GM12878 (cell line): ENCODE results near the gene HNRNPM. TPM values are rescaled to one million over a fixed set of nuclear protein-coding genes. Genes with fewer than 3 reads are reported as not detected.

Experiments
- ATAC-seq: fragments of 200-7000 bp; cut with Tn5 transposase; 3 replicates; pipeline ENCODE4 v1.9.1; 2020; ENCODE audit warnings: mild to moderate bottlenecking, moderate library complexity
- BruUV-seq: library from RNA; stranded (reverse); fragments of 400-500 nt; replicated peaks from 2 replicates; lab custom pipeline; 2021; lab: Mats Ljungman, UMichigan
- CTCF ChIA-PET: fragments of 300-600 bp; sonication (Branson Sonifier 250); formaldehyde crosslinking; extraction: SDS; loops from one replicate; lab custom pipeline; 2021; ENCODE audit warnings: inconsistent platforms; lab: Yijun Ruan, JAX
- POLR2A ChIA-PET: fragments of 350-600 bp; formaldehyde crosslinking; extraction: SDS; loops from one replicate; lab custom pipeline; 2021; ENCODE audit warnings: inconsistent platforms; lab: Charles Lee
- RAD21 ChIA-PET: fragments of 300-600 bp; sonication (Branson Sonifier 250); formaldehyde crosslinking; loops from one replicate; lab custom pipeline; 2023; ENCODE audit warnings: antibody characterized with exemption; ENCODE audit not compliant: unreplicated experiment; lab: Charles Lee
- SMC1A ChIA-PET: fragments of 300-600 bp; sonication (Branson Sonifier 250); formaldehyde crosslinking; loops from one replicate; lab custom pipeline; 2023; ENCODE audit not compliant: unreplicated experiment, uncharacterized antibody; lab: Charles Lee
- DNase-seq: peaks from one replicate; pipeline ENCODE4 v3.0.0-alpha.2; 2011; ENCODE audit warnings: low read depth, low spot score
- FAIRE-seq: peaks from 3 replicates; lab custom pipeline; 2011; peaks lifted over from hg19 to GRCh38; lab: Jason Lieb, UNC
- H2AFZ ChIP-seq: 2 replicates; pipeline ENCODE4 v1.6.0; 2011; ENCODE audit warnings: low read depth, low read length, control low read depth; ENCODE audit not compliant: control insufficient read depth
- H3K27ac ChIP-seq: 2 replicates; pipeline ENCODE4 v1.5.1; 2011; ENCODE audit warnings: control low read depth; ENCODE audit not compliant: control insufficient read depth, insufficient read depth
- H3K27me3 ChIP-seq, 2 experiments: replicated peaks in 1 of 2; 2 replicates each; pipeline versions ENCODE4 v1.6.0 to v1.6.1; 2011; ENCODE audit warnings: low read length in 1 of 2; ENCODE audit not compliant: control insufficient read depth in 2 of 2, insufficient read depth in 2 of 2
- H3K36me3 ChIP-seq, 2 experiments: 2 replicates each; pipeline ENCODE4 v1.5.1; 2011; ENCODE audit warnings: low read length in 1 of 2; ENCODE audit not compliant: control insufficient read depth in 2 of 2, insufficient read depth in 2 of 2
- H3K4me1 ChIP-seq: 2 replicates; pipeline ENCODE4 v1.6.1; 2011; ENCODE audit warnings: mild to moderate bottlenecking, low read length, moderate library complexity, mixed read lengths; ENCODE audit not compliant: control insufficient read depth, insufficient read depth
- H3K4me2 ChIP-seq: 2 replicates; pipeline ENCODE4 v1.6.0; 2011; ENCODE audit warnings: control low read depth; ENCODE audit not compliant: control insufficient read depth, insufficient read depth
- H3K4me3 ChIP-seq: fragments of 200-600 bp; sonication (generic); 2 replicates; pipeline ENCODE4 v1.5.1; 2016
- H3K79me2 ChIP-seq: 2 replicates; pipeline ENCODE4 v1.6.0; 2011; ENCODE audit warnings: low read length; ENCODE audit not compliant: control insufficient read depth, insufficient read depth
- H3K9ac ChIP-seq: 2 replicates; pipeline ENCODE4 v1.8.0; 2011; ENCODE audit warnings: low read length, control low read depth, mixed read lengths; ENCODE audit not compliant: control insufficient read depth, insufficient read depth
- H3K9me3 ChIP-seq: replicated peaks from 3 replicates; pipeline ENCODE4 v1.5.1; 2011; ENCODE audit warnings: mild to moderate bottlenecking, low read length; ENCODE audit not compliant: control insufficient read depth, insufficient read depth
- H4K20me1 ChIP-seq: 2 replicates; pipeline ENCODE4 v1.6.0; 2011; ENCODE audit not compliant: control insufficient read depth, insufficient read depth
- BRCA1 ChIP-seq: IDR thresholded peaks from 2 replicates; pipeline ENCODE4 v1.6.1; 2011; ENCODE audit warnings: low read depth, low read length, improper control_type of control experiment
- CHD1 ChIP-seq: IDR thresholded peaks from 2 replicates; pipeline ENCODE4 v1.6.1; 2012; ENCODE audit warnings: low read depth, low read length, improper control_type of control experiment
- CHD2 ChIP-seq: IDR thresholded peaks from 2 replicates; pipeline ENCODE4 v1.6.1; 2011; ENCODE audit warnings: low read depth, low read length, improper control_type of control experiment, borderline replicate concordance
- CREM ChIP-seq: IDR thresholded peaks from 2 replicates; pipeline ENCODE4 v1.6.1; 2014; ENCODE audit warnings: antibody characterized with exemption, low read depth
- DPF2 ChIP-seq: fragments of 450-650 bp; IDR thresholded peaks from 2 replicates; pipeline ENCODE4 v1.6.1; 2017; ENCODE audit warnings: mild to moderate bottlenecking
- E4F1 ChIP-seq: fragments of 450-650 bp; IDR thresholded peaks from 2 replicates; pipeline ENCODE4 v1.6.1; 2018; ENCODE audit warnings: borderline replicate concordance, mild to moderate bottlenecking; ENCODE audit not compliant: partially characterized antibody
- EZH2 ChIP-seq: IDR thresholded peaks from 2 replicates; pipeline ENCODE4 v1.6.1; 2012; ENCODE audit warnings: low read depth, mild to moderate bottlenecking, control low read depth, inconsistent platforms, low read length, borderline replicate concordance; ENCODE audit not compliant: control insufficient read depth
- MXI1 ChIP-seq: fragments of 150-350 bp; IDR thresholded peaks from 2 replicates; pipeline ENCODE4 v1.6.1; 2011; ENCODE audit warnings: low read depth, mild to moderate bottlenecking, inconsistent platforms, low read length, improper control_type of control experiment
- RB1 ChIP-seq: fragments of 450-650 bp; formaldehyde crosslinking; IDR thresholded peaks from 2 replicates; pipeline ENCODE4 v1.6.1; 2017; ENCODE audit warnings: mild to moderate bottlenecking, borderline replicate concordance
- SMC3 ChIP-seq: IDR thresholded peaks from 2 replicates; pipeline ENCODE4 v1.6.1; 2011; ENCODE audit warnings: low read length, improper control_type of control experiment, borderline replicate concordance
- TCF7 ChIP-seq: IDR thresholded peaks from 2 replicates; pipeline ENCODE4 v1.6.1; 2014; ENCODE audit warnings: antibody characterized with exemption, borderline replicate concordance
- WGBS: methylation state at CpG from one replicate; pipeline ENCODE4 v1.1.6; 2016; ENCODE audit warnings: low lambda C conversion rate; ENCODE audit not compliant: insufficient replicate concordance, insufficient coverage; ENCODE audit errors: missing lambda C conversion rate; 5-methylcytosine and 5-hydroxymethylcytosine counted together
- in situ Hi-C: fragments of 300-500 bp; cut with MboI; formaldehyde crosslinking; loops from 9 replicates; pipeline ENCODE4 v1.14.3; 2018; ENCODE audit warnings: mixed read lengths
- intact Hi-C: fragments of 100-400 bp; cut with micrococcal nuclease; formaldehyde crosslinking; loops from one replicate; pipeline ENCODE4 v1.14.2; 2022; ENCODE audit not compliant: unreplicated experiment
- polyA plus RNA-seq, 11 experiments: library from polyadenylated mRNA; depleted of rRNA in 4 of 11; unstranded in 6 of 11; stranded (reverse) in 5 of 11; fragments of >200 nt; fragmentation: Nextera tagmentation in 4 of 11; fragmentation: Illumina TruSeq in 1 of 11; extraction: Ambion mirVana in 4 of 11; extraction: Trizol in 1 of 11; gene quantifications; 1 replicate in 1 of 11; 2 replicates in 10 of 11; pipeline versions ENCODE4 v1.2.1 to v1.2.3, GENCODE V29; 2011 to 2016; ENCODE audit warnings: inconsistent platforms in 2 of 11, missing spikeins in 2 of 11, low read depth in 1 of 11
- total RNA-seq, 4 experiments: library from RNA; depleted of rRNA in 3 of 4; stranded (reverse); fragments of >200 nt in 3 of 4; fragmentation: Illumina TruSeq in 1 of 4; extraction: Trizol in 1 of 4; gene quantifications; 2 replicates each; pipeline versions ENCODE4 v1.2.1 to v1.2.3, GENCODE V29; 2013 to 2021
- TF ChIP-seq, protein P1 (sequence below): IDR thresholded peaks from 2 replicates; pipeline ENCODE4 v1.6.1; 2012; ENCODE audit warnings: low read depth, low read length, improper control_type of control experiment

HNRNPM gene
- total and polyA plus RNA-seq, 10 of the 15 experiments (the other 5 are each of a cell fraction or from before 2014, with no cell fraction given): 14.3 to 415 (median 198) TPM

- WGBS: 51% methylated on average over 9 of the region's 9 CpGs
- no peak for FAIRE-seq
- RAD21 ChIA-PET: interaction anchor here (0.6 to 1.0 kb wide), 2 partner anchors 91 to 181 kb away, joined by 3 read pairs; no protein-coding TSS in a partner anchor
- SMC1A ChIA-PET: no interaction called here
- Histone ChIP-seq H3K27me3 (no peaks in the 10 kb centered on the region), H4K20me1 (no peaks in the 10 kb centered on the region; the same call in 1 of the 2 replicates), H3K4me1 (peaks cover 5% of the 10 kb centered on the region; the same call in 1 of the 2 replicates), H3K27ac (no peak overlapping the region), H3K9me3 (no peaks in the 10 kb centered on the region), H3K9ac (no peak overlapping the region), H3K4me2 (no peak overlapping the region), H3K36me3 (peaks cover 3 to 20% of the 10 kb centered on the region in 2 experiments; a peak in 3 of 4 replicates), H2AFZ (no peak overlapping the region), H3K4me3 (no peak overlapping the region), H3K79me2 (peaks cover 16% of the 10 kb centered on the region)
- TF ChIP-seq DPF2: no peak
- no peak for TF ChIP-seq CHD1
- TF ChIP-seq, protein P1, sequence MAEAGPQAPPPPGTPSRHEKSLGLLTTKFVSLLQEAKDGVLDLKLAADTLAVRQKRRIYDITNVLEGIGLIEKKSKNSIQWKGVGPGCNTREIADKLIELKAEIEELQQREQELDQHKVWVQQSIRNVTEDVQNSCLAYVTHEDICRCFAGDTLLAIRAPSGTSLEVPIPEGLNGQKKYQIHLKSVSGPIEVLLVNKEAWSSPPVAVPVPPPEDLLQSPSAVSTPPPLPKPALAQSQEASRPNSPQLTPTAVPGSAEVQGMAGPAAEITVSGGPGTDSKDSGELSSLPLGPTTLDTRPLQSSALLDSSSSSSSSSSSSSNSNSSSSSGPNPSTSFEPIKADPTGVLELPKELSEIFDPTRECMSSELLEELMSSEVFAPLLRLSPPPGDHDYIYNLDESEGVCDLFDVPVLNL: no peak
- no peak for TF ChIP-seq RB1
- intact Hi-C loops (loop anchor here (5.0 kb wide), 1 partner anchor 131 kb away; no protein-coding TSS in a partner anchor), in situ Hi-C loops (no loop called here)
- no TSS peak for BruUV-seq
- POLR2A ChIA-PET: no interaction called here
- no peak for DNase-seq
- no peak for ATAC-seq
- CTCF ChIA-PET: interaction anchor here (0.5 to 3.0 kb wide), 7 partner anchors 15 to 129 kb away, joined by 3 to 18 read pairs (median 4); partner anchors contain the start of gene MARCHF2
Measured at GRCh38 chr19:8398311-8398771, 46.4 kb upstream of the HNRNPM start.

DNA sequence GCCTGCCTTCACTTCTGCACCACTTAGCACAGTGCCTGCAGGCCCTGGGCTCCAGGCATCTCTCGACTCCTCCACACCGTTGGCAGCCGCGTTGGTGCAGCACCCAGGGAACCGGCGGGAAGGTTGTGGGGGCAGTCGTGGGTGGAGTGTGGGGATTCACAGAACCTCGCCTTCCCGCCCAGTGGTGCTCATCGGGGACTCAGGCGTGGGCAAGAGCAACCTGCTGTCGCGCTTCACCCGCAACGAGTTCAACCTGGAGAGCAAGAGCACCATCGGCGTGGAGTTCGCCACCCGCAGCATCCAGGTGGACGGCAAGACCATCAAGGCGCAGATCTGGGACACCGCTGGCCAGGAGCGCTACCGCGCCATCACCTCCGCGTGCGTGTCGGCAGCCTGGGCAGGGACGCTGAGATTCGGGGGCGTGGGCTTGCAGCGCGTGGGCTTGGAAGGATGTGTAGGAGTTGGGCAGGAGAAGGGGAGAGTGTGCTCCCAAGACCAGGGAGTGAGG lies 45.0 kb upstream of the HNRNPM start:
- FAIRE-seq (no peak), DNase-seq (no peak), ATAC-seq (no peak)
- CTCF ChIA-PET: interaction anchor here (3.0 kb wide), 1 partner anchor 46 kb away, joined by 18 read pairs; no protein-coding TSS in a partner anchor
- no peaks in the 10 kb centered on the region for H3K9me3 ChIP-seq
- peaks cover 3 to 27% of the 10 kb centered on the region in 2 experiments; a peak in 3 of 4 replicates for H3K36me3 ChIP-seq
- H3K4me3 ChIP-seq: no peak overlapping the region
- POLR2A ChIA-PET: interaction anchor here (0.5 to 1.0 kb wide), 3 partner anchors 9 to 11 kb away, joined by 4 to 5 read pairs (median 4); partner anchors contain the start of gene RAB11B
- intact Hi-C loops: loop anchor here (5.0 kb wide), 1 partner anchor 132 kb away; no protein-coding TSS in a partner anchor
- H2AFZ ChIP-seq: no peak overlapping the region
- H3K79me2 ChIP-seq: peaks cover 15% of the 10 kb centered on the region
- RAD21 ChIA-PET: no interaction called here
- H3K4me1 ChIP-seq: peaks cover 5% of the 10 kb centered on the region; the same call in 1 of the 2 replicates
- BruUV-seq: no TSS peak
- H3K9ac ChIP-seq: no peak overlapping the region
- no peaks in the 10 kb centered on the region; the same call in 1 of the 2 replicates for H4K20me1 ChIP-seq
- WGBS: 76% methylated on average over 34 of the region's 34 CpGs
- no peak overlapping the region for H3K27ac ChIP-seq
- H3K4me2 ChIP-seq: no peak overlapping the region
- in situ Hi-C loops: no loop called here
- no peaks in the 10 kb centered on the region for H3K27me3 ChIP-seq
- SMC1A ChIA-PET: no interaction called here
- no peak for TF ChIP-seq E4F1
- no peak for TF ChIP-seq SMC3
- TF ChIP-seq CHD2: no peak
- TF ChIP-seq BRCA1: no peak
- no peak for TF ChIP-seq MXI1
- TF ChIP-seq CREM: no peak
- no peak for TF ChIP-seq TCF7
- no peak for TF ChIP-seq EZH2
